Limb (tissue), 2 donors: ENCODE data around the gene GBX1.

Source experiments
- DNase-seq, 2 donors: peaks; one replicate each; pipeline ENCODE4 v3.0.0-alpha.2; 2016; ENCODE audit errors: extremely low spot score in 2 of 2

GBX1 gene

DNA sequence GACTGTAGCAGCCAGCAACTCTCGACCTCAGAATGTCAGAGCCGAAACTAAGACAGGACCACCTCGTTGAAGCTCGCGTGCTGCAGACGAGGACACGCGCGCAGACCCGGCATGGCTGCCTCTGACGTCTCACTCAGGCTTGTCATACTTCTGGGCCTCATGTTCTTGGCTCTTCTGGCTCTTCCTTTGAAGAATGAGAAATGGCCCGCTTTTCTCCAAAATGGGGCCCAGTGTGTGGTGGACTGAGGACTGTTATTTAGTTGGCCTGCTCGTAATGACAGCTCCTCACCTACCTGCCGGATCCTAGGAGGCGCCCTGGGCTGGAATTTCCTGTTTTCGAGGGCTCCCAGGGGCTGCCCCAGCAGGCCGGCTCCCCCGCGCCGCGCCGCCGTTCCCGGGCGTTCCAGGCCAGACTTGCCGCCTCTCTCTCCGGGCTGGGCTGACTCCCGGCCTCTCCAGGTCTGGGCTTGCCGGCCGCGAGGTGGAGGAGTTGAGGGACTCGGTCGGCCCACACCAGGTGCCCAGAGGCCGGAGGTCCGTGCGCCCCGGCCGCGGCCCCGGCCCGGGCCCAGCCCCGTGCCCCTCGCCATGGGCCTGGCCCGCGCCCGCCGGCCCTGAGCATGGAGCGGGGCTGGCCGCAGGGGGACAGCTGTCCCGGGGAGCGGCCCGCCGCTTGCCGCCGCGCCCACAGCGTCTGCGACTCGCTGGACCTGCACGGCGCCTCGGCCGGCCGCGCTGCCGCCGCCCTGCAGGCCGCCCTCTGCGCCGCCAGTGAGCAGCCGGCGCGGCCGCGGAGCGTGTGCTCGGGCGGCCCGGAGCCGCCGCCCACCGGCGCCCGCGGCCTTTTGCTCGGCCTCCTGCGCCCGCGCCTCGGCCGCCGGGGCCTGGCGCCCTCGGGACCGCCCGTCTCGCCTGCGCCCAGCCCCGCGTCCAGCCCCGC is 53.1 kb downstream of the GBX1 start:
- DNase-seq = peak in 1 of 2 donors; percentile 52

DNA sequence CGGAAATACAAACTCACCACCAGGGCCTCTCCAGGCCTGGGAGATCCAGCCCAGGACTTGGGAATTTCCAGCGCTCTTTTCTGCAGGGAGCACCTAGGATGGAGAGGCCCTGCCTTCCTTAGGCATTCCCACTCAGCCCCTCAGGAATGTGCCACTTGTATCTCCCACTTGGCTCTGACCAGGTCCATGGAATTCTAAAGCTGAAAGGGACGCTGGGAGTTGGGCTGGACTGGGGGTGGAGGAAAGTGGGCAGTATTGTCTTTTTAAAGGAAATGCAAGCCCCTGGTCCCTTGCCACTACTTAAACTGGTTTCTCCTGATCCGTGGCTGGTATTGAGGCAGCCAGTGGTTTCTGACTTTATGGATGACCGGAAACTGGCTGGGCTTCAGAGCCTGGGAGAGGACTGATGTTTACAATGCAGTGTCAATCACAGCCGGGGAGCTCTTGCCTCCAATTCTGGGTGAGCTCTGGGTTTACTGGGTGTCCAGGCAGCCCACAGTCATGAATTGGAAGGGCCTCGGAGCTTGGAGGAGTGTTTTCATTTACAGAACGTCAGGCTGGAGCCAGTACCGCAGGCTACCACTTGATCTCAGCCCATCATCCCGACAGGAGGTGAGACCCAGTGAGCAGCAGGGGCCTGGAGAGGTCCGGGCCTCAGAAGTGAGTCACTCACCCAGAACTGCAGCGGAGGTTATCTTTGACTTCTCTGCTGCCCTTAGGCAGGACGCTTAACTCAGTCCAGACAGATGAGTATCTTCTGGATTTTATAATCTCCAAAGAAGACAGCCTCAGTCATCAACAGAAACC is 53.9 kb downstream of the GBX1 start:
- no peak for DNase-seq

DNA sequence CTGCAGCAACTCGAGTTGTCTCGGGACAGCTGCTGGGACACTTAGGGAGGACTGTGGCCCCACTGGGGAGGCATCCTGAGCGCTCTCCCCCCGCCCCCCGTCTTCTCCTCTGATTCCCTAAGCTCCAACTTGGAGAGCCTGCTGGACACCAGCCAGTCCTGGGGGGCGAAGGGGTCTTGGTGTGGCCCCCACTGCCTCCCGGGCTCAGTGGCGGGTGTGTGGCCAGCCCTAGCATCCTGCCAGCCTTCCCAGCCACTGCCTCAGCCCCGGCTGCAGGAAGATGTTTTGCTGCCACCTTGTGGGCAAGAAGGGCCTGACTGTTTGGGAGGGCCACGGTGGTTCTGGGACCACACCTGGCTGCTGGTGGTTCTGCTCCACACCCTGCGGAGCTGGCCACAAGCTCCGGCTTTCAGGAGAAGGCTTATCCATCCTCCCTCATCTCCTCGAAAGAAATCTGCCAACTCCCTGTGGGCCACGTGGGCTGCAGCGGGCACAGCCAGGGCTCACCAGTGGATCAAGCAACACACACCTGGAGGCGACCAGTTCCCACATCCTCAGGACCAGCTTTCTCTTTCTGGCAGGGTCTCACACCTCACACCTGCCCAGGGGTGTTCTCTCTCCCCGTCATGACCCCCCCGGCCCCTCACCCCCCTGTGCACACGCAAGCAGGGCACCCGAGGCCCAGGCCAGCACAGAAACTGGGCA is 56.4 kb downstream of the GBX1 start:
- peak; percentile 69 to 84 for DNase-seq

DNA sequence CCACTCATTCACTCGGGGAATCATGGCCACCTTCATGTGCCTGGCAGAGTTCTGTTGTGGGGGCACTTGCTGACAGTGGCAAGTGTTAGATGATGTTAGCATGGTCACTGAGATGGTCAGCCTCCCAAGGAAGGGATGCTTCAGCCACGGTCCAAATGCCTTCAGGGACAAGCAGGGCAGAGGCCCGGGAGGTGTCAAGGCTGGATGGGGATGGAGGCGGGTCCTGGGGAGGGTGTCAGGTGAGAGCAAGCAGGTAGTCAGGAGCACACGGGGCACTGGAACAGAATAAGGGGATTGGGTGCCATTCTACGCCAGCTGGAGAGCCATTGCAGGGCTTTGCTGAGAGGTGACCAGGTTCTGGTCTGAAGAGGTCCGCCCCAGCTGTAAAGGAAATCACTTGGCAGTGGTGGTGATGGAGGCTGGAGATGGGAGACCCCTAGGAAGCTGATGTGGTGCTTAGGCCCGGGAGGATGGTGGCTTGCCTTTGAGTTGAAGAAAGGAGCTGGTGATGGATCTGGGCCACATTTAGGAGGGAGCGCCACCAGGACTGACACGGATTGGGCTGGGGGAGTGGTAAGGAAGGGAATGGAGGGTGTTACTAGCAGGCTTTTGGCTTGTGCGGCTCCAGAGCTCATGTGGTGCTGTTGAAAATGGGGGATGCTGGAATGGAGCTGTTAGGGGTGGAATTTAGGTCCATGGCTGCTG is 57.1 kb downstream of the GBX1 start:
- DNase-seq = no peak

DNA sequence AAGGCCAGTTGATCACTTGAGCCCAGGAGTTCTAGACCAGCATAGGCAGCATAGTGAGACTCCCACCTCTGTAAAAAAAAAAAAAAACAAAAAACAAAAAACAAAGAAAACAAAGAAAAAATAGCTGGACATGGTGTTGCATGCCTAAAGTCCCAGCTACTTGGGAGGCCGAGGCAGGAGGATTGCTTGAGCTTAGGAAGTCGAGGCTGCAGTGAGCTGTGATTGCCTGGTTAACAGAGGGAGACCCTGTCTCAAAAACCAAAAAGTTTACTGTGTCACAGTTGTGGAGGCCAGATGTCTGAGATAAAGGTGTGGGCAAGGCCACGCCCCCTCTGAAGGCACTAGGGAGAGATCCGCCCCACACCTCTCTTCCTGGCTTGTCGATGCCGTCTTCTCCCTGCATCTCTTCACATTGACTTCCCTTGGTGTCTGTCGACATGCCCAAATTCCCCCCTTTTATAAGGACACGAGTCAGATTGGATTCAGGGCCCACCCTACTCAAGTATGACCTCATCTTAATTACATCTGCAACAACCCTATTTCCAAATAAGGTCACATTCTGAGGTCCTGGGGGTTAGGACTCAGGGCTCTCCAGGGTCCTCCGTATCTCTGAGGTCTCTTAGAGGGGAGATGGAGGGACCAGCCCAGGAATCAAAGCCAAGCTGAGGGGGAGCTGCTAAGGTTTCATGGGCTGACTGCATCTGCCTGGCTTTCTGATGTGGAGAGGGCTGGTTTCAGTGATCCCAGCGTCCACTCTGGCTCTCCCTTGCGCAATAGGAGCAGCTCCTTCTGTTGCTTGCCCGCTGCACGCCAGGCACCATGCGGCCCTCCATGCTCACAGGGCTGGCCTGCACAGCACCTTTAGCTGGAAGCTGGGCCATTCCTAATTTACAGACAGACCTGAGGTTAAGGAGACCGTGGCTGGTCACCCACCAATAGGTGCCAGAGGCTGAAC is 58.1 kb downstream of the GBX1 start:
- DNase-seq = no peak

DNA sequence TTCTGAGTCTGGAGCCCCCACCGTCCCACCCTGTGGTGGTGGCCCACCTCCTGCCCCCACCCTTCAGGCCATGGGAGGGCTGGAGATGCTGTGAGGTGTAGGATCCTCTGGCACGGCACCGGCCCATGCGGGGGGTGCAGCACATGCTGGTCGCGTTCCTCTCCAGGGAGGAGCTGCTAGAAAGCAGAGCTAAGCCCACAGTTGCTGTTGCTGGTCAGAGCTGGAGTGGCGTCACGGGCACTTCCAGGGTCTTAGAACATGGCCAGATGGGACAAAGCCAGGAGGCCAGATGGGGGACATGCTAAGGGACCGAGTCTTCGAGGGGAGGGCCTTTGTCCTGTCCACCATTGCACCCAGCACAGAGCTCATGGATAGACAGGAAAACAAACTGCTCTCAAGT is 59.6 kb downstream of the GBX1 start:
- DNase-seq = no peak

DNA sequence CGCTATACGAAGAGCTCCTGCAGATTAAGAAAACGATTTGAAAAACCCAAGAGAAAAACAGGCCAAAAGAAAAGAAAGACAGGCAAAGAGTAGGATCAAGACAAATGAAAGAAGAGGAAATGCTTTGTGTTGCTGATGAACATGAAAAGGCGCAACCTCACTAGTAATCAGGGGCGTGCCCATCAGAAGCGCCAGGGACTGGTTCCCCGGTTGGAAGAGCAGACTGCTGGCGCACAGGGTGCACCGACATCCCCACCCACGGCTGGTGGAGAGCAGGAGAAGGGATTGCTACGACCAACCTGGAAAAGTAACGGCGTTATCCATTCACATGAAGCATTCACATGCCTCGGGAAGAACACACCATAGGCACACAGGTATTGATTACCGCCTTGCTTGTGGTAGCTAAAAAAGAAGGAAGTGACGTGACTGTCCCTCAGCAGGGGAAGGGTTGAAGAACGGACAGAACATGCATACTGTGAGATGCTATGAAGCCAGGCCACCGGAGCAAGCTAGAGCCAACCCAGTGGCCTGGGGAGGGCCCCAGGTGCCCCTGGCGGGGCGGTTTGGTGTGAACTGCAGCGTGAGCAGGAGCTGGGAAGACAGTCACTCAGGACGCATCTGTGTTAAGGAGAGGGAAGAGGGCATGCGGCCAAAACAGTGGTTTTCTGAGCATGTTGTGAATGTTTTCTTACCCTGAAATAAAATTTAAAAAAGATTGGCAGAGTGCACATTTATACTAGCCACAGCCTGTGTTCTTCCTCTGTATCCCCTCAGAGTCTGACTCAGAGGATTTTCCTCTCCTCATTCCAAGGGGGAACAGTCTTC is 62.9 kb downstream of the GBX1 start:
- no peak for DNase-seq

DNA sequence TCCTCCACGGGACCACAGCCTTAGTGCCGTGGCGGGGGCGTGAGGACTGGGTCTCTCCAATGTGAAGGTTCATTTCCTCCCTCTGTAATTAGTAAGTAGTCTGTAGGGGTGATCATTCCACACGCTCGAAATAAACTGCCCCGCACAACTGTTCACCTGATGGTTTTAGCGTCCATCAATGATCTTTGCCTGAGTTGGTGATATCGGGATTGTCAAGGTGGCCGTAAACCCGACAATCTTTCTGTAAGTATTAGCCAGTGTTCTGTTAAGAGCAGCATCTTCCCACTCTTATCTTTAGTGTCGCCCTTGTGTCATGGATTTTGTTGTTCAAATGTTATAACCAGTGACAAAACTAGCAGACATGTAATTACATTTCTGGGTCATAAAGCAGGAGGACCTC is 63.5 kb downstream of the GBX1 start:
- no peak for DNase-seq

DNA sequence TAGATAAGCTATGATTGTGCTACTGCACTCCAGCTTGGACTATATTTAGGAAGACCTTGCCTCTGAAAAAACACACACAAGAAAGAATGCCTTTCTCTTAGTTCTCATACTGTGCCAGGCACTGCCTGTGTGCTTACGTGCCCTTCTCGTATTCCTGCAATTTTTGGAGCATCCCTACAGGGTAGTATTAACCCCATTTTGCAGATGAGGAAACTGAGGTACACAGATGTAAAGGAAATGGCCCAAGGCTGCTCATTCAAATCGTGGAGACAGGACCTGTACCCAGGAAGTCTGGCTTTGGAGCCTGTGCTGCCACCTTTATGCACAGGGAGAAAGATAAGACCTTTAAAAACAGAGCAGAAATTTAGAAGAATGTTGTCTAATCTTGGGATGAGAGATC is 64.5 kb downstream of the GBX1 start:
- DNase-seq = no peak

DNA sequence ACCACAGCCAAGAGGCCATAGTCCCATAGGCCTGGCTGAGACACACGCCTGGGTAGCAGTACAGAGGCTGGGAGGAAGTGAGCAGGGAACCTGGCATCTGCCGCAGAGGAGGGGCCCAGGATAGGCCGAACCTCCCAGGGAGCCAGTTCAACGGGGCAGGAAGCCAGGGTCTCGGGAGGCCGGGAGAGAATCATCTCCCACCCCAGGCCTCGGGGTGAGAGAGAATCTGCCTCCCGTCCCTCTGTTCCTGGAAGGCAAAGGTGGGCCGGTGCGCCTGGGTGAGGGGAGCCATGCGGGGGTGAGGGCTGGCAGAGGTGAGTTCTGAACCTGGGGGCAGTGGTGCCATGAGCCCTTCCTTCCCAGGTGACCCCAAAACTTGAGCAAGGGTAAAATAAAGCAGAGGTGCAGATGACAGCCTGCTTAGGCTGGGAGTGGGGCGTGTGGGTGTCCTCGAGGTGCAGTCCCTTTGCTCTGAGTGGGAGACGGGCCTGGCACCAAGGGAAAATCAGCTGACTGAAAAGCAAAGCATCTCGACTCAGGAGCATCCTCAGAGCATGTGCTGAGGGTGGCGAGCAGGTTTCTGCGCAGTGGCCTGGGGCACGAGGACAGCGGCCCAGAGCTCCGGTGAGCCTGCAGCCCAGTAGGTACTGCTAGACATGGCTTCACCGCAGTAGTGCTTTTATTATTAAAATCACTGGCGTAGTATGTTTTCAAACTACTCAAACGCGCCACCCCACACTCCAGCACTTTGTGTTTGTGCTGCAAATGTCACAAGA is 65.7 kb downstream of the GBX1 start:
- no peak for DNase-seq

DNA sequence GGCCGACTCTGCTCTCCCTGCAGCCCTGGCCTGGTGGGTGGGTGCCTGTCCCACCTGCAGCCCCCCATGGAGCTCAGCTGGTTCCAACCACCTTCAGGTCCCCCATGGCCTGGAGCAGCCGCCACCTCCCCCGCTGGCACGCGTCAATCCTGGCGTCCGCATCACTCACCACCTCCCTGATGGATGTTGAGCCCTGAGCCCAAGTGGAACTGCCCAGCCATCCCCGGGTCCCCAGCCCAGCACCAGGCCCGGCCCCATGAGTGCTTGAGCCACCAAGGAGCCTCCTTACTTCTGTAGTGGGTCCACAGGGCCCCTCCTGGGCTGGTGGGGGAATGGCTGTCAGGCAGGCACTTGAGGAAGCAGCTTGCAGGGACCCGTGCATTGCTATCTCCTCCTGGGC is 66.6 kb downstream of the GBX1 start:
- DNase-seq = no peak

DNA sequence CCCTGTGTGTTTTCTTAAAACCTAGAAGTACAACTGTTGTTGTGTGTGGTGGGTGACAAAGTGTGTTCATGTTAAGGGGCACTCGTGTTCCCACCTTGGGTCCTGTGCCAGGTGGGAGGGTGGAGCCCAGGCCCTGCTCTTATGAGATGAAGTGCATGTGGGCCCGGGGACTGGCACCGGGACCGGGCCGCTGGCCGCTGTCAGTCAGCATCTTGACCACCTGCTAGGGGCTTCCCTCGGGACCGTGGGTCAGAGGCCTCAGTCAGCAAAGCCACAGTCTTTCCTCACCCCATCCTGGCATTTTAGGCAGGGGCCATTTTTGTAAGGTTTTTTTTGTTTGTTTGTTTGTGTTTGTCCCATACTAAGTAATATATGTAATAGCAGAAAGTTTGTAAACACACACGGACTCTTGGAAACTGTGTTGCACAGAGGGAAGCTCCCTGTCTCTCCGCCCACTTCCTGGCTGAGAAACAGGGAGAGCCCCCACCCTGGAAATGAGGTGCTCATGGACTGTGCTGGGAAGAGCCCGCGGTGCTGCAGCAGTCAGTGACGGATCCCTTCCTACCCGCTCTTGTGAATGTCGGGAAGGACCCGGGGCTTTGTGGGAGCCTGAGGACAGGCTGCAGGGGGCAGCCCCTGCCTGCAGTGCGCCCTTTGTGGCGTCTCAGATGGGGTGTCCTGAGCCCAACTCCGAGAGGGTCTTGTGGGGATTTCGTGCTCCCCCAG is 67.8 kb downstream of the GBX1 start:
- no peak for DNase-seq
